Rectal smooth muscle tissue (tissue), 1 donor: ENCODE results near the gene PCYT1A.

Source experiments
- H3K27ac ChIP-seq: one replicate; pipeline ENCODE4 v1.7.0; 2013; ENCODE audit warnings: low read depth, low read length, inconsistent platforms
- H3K27me3 ChIP-seq: one replicate; pipeline ENCODE4 v1.7.0; 2013; ENCODE audit warnings: low read length; ENCODE audit not compliant: control insufficient read depth, insufficient read depth
- H3K36me3 ChIP-seq: one replicate; pipeline ENCODE4 v1.7.0; 2013; ENCODE audit warnings: low read length; ENCODE audit not compliant: control insufficient read depth, insufficient read depth
- H3K4me1 ChIP-seq: one replicate; pipeline ENCODE4 v1.7.0; 2013; ENCODE audit warnings: low read length; ENCODE audit not compliant: control insufficient read depth, insufficient read depth
- H3K4me3 ChIP-seq: one replicate; pipeline ENCODE4 v1.7.0; 2013; ENCODE audit warnings: low read length
- H3K9ac ChIP-seq: one replicate; pipeline ENCODE4 v1.7.0; 2013; ENCODE audit warnings: low read length

Gene PCYT1A

DNA sequence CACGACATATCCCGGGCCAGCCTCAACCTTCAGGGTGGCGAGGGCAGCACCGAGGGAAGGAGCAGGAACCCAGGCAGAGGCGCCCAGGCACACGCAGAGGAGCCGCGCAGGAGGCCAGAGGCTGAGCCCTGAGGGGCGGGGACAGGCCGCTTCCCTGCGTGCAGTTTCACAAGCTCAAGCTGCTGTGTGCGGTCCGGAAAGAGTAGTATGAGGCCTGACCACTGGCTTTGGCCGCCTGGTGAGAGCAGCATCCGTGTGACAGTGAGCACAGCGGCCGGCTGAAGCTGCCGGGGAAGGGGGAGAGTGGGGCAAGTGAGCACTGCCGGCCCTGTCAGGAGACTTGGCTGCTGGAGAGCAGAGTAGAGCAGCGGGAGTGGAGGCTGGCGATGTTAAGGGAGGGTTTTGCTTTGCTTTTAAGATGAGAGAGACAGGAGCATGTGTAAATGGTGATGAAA is 85.0 kb downstream of the PCYT1A start:
- Histone ChIP-seq H3K4me3 (peak overlapping the region; percentile 32), H3K36me3 (no peaks in the 10 kb centered on the region), H3K27ac (no peak overlapping the region), H3K9ac (no peak overlapping the region), H3K4me1 (no peaks in the 10 kb centered on the region), H3K27me3 (no peaks in the 10 kb centered on the region)

GRCh38 chr3:196198771-196199753 is 88.5 kb downstream of the PCYT1A start:
- Histone ChIP-seq H3K27ac (no peak overlapping the region), H3K9ac (no peak overlapping the region), H3K27me3 (no peaks in the 10 kb centered on the region), H3K36me3 (no peaks in the 10 kb centered on the region), H3K4me1 (no peaks in the 10 kb centered on the region), H3K4me3 (no peak overlapping the region)

- H3K27ac ChIP-seq: no peak overlapping the region
- H3K27me3 ChIP-seq: no peaks in the 10 kb centered on the region
- no peaks in the 10 kb centered on the region for H3K4me1 ChIP-seq
- H3K9ac ChIP-seq: no peak overlapping the region
- no peaks in the 10 kb centered on the region for H3K36me3 ChIP-seq
- H3K4me3 ChIP-seq: no peak overlapping the region
Observed at GRCh38 chr3:196198081-196198675, 89.3 kb downstream of the PCYT1A start.

GRCh38 chr3:196197524-196197923 is 90.0 kb downstream of the PCYT1A start:
- Histone ChIP-seq H3K27me3 (no peaks in the 10 kb centered on the region), H3K4me3 (no peak overlapping the region), H3K9ac (no peak overlapping the region), H3K36me3 (no peaks in the 10 kb centered on the region), H3K4me1 (no peaks in the 10 kb centered on the region), H3K27ac (no peak overlapping the region)

DNA sequence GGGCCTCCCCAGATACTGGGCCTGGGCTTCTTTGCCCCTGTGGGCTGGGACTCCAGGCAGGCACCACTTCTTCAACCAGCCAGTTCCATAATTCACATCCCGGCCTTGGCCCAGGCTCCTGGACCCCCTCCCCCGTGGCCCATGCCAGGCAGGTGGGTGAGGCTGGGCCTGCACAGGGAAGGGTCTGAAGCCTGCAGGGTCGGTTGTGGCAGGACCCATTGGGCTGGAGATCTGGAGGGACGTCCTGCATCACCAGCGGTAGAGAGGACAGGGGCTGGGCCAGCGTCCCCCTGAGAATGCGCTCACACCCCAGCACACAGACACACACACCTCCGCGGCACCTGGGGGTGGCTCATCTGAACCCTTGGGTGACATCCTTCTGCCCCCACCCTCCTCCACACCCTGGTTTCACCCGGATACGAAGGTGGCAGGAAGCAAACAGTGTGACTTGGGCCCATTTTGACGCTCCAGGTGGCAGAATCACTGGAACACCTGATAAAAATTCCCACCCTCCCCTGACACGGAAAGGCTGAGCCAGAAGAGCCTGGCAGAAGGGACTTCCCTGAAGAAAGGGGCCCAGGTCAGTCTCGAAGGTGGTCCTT is 91.8 kb downstream of the PCYT1A start:
- no peak overlapping the region for H3K9ac ChIP-seq
- H3K36me3 ChIP-seq: no peaks in the 10 kb centered on the region
- no peak overlapping the region for H3K4me3 ChIP-seq
- no peak overlapping the region for H3K27ac ChIP-seq
- H3K27me3 ChIP-seq: no peaks in the 10 kb centered on the region
- no peaks in the 10 kb centered on the region for H3K4me1 ChIP-seq

DNA sequence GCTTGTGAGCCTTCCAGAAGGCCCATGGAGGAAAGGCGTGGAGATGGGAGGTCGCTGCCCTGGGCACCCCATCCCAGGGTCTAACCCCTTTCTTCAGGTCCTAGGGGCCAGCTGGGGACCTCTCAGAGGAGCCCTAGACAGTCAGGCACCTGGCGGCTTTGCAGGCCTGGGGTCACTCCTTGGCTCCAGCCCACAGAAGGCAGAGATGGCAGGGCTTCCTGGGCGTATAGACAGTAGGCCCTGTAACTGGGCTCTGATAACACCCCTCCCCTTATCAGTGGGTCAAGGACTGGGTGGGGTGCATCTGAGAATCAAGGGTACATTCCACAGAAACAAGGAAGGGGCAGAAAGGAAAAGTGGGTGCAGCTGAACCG is 93.0 kb downstream of the PCYT1A start:
- Histone ChIP-seq H3K4me1 (no peaks in the 10 kb centered on the region), H3K27me3 (no peaks in the 10 kb centered on the region), H3K36me3 (no peaks in the 10 kb centered on the region), H3K27ac (no peak overlapping the region), H3K9ac (no peak overlapping the region), H3K4me3 (peak overlapping the region; percentile 7)

DNA sequence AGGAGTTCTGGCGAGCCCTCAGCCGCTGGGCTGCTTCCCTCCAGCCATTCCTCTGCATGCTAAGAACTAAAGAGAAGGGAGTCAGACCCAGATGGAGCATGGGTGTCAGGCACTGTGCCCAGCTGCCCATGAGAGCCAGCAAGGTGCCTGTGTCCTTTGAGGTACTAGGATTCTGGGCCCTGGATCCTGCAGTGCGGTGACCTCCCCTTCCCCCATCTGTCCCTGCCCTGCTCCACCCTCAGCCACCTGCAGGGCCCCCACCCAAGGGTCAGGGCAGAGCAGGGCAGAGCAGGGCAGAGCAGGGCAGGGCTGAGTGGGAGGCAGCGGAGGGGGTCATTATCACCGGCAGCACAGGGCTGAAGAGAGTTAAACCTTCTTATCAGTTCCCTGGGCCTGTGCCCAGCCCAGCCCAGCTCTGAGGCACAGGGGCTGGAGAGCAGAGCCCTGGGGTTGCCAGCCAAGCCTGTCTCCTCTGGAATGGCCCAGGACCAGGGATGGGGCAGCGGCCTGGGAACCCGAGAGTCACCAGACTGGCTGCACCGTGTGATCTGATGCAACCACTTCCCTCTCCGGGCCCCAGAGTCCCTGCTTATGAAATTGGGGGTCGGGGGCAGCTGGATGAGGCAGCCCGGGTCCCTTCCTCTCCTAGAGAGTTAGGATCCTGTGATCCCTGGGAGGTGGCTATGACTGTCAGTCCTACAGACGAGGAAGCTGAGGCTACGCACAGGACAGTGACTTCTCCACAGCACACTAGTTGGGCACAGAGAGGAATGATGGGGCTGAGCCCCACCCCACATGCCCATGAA is 93.6 kb downstream of the PCYT1A start:
- Histone ChIP-seq H3K27ac (no peak overlapping the region), H3K9ac (no peak overlapping the region)

DNA sequence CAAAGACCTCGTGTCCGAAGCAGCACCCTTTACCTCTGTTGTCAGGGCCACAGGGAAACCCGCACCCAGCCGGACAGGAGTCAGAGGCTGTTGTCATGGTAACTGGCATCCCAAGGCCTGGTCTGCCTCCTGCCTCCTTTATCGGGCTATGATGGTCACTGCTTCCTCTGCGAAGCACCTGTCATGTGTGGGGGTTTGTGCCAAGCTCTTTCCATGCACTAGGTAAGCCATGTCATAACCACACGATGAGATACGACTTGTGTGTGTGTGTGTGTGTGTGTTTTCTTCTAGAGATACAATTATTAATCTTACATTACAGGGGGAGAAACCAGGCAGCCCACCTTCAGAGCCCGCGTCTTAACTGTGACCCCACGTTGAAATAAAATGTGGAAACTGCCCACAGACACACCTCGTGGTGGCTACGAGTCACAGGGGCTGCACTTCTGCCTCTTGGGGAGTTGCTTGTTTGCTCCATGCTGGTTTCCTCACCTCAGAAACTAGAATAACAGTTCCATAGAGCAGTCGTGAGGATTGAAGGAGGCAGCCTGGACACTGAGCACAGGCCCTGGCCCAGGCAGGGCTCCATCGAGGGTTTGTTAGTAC is 94.3 kb downstream of the PCYT1A start:
- Histone ChIP-seq H3K4me3 (no peak overlapping the region), H3K27ac (no peak overlapping the region), H3K4me1 (no peaks in the 10 kb centered on the region), H3K36me3 (no peaks in the 10 kb centered on the region), H3K9ac (no peak overlapping the region), H3K27me3 (no peaks in the 10 kb centered on the region)

More for the DNA sequence above, 93.6 kb downstream of the PCYT1A start:
- Histone ChIP-seq H3K27me3 (no peaks in the 10 kb centered on the region), H3K36me3 (no peaks in the 10 kb centered on the region), H3K4me3 (no peak overlapping the region), H3K4me1 (no peaks in the 10 kb centered on the region)

DNA sequence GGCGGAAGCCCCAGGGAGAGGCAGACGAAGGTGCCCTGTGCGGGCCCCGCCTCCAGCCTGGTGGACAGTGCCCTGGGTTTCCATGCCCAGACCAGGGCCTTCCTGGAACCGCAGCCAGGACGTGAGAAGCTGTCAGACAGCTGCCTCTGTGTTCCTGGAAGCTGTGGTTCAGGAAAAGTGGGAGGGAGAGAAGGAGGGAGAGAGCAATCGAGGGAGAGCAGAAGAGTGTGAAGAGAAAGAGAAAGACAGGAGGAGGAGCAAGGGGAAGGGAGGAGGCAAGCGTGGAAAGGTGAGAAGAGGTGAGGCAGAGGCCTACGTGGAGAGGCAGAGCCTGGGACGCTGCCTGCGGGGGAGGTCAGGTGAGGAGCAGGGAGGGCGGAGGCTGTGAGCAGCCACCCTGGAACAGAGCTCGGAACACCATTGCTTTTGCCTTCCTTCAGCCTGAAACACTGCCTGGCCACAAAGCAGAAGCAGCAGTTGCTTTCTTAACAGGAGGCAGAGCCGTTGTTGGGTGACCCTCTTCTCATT is 94.9 kb downstream of the PCYT1A start:
- H3K27ac ChIP-seq: no peak overlapping the region
- H3K27me3 ChIP-seq: no peaks in the 10 kb centered on the region
- H3K36me3 ChIP-seq: no peaks in the 10 kb centered on the region
- H3K4me1 ChIP-seq: no peaks in the 10 kb centered on the region
- H3K9ac ChIP-seq: no peak overlapping the region
- H3K4me3 ChIP-seq: no peak overlapping the region

- Histone ChIP-seq H3K27ac (no peak overlapping the region), H3K36me3 (no peaks in the 10 kb centered on the region), H3K9ac (no peak overlapping the region), H3K4me1 (no peaks in the 10 kb centered on the region), H3K27me3 (no peaks in the 10 kb centered on the region), H3K4me3 (no peak overlapping the region)
Observed at GRCh38 chr3:196192036-196192523, 95.4 kb downstream of the PCYT1A start.

GRCh38 chr3:196189566-196190347 is 97.8 kb downstream of the PCYT1A start:
- no peak overlapping the region for H3K4me3 ChIP-seq
- H3K27ac ChIP-seq: no peak overlapping the region
- H3K36me3 ChIP-seq: no peaks in the 10 kb centered on the region
- no peaks in the 10 kb centered on the region for H3K4me1 ChIP-seq
- H3K27me3 ChIP-seq: no peaks in the 10 kb centered on the region
- no peak overlapping the region for H3K9ac ChIP-seq
